SH-SY5Y (cell line): ENCODE data around the gene RELA.

Source experiments
- GATA2 ChIP-seq: IDR thresholded peaks from 2 replicates; pipeline ENCODE4 v1.6.1; 2011; ENCODE audit warnings: mild to moderate bottlenecking, low read depth, low read length
- GATA3 ChIP-seq: IDR thresholded peaks from 2 replicates; pipeline ENCODE4 v1.6.1; 2011; ENCODE audit warnings: low read depth, mild to moderate bottlenecking, low read length, moderate library complexity

GRCh38 chr11:65607614-65608426 is 54.9 kb downstream of the RELA start:
- TF ChIP-seq GATA2 = no peak
- no peak for TF ChIP-seq GATA3
